ENCODE data around the gene ITM2C.

The ITM2C gene

DNA sequence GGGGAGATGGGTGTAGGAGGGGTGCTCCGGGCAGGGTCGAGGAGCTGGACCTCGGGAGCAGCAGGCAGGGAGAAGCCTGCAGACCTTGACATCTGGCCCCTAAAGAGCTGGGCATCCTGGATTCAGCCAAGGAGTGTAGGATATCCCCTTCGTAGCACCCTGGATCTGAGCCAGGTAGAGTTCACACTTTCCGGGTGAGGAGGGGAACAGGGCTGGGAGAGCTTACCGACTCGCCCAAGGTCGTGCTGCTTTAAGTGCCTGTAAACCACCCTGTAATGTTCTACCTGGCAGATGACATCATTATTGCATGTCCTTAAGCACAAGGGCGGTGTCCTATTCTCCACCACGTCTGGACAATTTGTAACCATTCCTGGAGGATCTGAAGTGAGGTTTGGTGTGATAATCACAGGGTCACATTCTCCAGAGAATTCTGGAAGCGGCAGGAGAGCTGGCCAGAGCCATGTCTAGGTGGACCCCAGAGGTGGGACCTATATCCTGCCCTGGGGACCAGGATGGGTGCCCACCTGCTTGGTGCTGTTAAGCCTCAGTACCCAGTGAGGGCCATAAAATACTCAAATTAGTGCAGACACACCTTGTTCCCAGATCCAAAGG lies 14.6 kb downstream of the ITM2C start:
- H3K27ac ChIP-seq, result no peak overlapping the region
- TF ChIP-seq, protein P1, sequence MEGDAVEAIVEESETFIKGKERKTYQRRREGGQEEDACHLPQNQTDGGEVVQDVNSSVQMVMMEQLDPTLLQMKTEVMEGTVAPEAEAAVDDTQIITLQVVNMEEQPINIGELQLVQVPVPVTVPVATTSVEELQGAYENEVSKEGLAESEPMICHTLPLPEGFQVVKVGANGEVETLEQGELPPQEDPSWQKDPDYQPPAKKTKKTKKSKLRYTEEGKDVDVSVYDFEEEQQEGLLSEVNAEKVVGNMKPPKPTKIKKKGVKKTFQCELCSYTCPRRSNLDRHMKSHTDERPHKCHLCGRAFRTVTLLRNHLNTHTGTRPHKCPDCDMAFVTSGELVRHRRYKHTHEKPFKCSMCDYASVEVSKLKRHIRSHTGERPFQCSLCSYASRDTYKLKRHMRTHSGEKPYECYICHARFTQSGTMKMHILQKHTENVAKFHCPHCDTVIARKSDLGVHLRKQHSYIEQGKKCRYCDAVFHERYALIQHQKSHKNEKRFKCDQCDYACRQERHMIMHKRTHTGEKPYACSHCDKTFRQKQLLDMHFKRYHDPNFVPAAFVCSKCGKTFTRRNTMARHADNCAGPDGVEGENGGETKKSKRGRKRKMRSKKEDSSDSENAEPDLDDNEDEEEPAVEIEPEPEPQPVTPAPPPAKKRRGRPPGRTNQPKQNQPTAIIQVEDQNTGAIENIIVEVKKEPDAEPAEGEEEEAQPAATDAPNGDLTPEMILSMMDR (IDR thresholded peaks at IDR 0.05), result no peak
- H3K9me3 ChIP-seq, result no peaks in the 10 kb centered on the region
- DNase-seq, result peak in 1 of 2 donors; percentile 28
- intact Hi-C loops (cut with DNase I; ENCODE audit: low total_unique reads), result no loop called here
- peaks cover 4 to 40% (median 38%) of the 10 kb centered on the region in 3 donors for H3K36me3 ChIP-seq
- H3K27me3 ChIP-seq, result no peaks in the 10 kb centered on the region
- H3K4me3 ChIP-seq, result no peak overlapping the region
- no peaks in the 10 kb centered on the region for H3K4me1 ChIP-seq

DNA sequence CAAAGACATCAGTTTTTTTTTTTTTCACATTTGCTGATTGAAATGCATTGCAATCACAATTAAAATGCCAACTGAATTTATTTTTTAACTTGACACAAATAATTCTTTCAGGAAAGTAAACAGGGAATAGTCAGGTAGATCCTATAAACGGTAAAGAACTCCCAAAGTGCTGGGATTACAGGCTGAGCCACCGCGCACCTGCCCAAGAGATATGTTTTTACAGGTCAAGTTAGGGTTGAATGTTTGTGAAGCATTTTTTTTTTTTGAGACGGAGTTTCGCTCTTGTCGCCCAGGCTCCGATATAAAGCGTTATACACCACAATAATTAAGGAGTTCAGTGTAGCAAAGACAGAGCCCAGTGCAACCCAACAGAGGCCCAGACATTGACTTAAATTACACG lies 15.1 kb downstream of the ITM2C start:
- no peak for DNase-seq
- peaks cover 4 to 40% (median 38%) of the 10 kb centered on the region in 3 donors for H3K36me3 ChIP-seq
- intact Hi-C loops (cut with DNase I; ENCODE audit: low total_unique reads), result no loop called here

DNA sequence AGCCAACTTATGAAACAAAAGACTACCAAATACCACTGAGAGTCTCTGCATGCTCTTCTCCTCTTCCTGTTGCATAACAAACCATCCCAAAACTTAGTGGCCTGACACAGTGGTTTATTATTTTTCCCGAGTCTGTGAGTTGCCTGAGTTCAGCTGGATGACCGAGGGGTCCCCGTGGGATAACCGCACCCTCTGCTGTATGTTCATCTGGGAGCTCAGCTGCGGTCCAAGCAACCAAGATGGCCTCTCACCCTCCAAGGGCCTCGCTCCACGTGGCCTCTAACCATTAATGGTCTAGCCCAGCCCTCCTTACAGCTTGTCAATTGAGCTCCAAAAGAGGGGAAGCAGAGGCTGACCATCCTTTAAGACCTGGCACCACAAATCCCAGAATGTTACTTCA lies 17.1 kb downstream of the ITM2C start:
- H3K9me3 ChIP-seq, result no peaks in the 10 kb centered on the region
- peak in 1 of 2 donors; percentile 3 for DNase-seq
- intact Hi-C loops (cut with DNase I; ENCODE audit: low total_unique reads), result no loop called here
- H3K27me3 ChIP-seq, result peaks cover 0 to 4% of the 10 kb centered on the region in 2 donors
- H3K4me3 ChIP-seq, result no peak overlapping the region
- H3K36me3 ChIP-seq, result peaks cover 4 to 25% (median 21%) of the 10 kb centered on the region in 3 donors
- no peaks in the 10 kb centered on the region for H3K4me1 ChIP-seq
- no peak overlapping the region for H3K27ac ChIP-seq
- TF ChIP-seq, protein P1 (IDR thresholded peaks at IDR 0.05), result no peak

More for the DNA sequence above, 15.1 kb downstream of the ITM2C start:
- Histone ChIP-seq H3K4me1 (no peaks in the 10 kb centered on the region), H3K27me3 (no peaks in the 10 kb centered on the region), H3K4me3 (no peak overlapping the region), H3K9me3 (no peaks in the 10 kb centered on the region), H3K27ac (no peak overlapping the region)
- TF ChIP-seq, protein P1 (IDR thresholded peaks at IDR 0.05), result no peak

GRCh38 chr2:230885463-230886130 lies 20.9 kb downstream of the ITM2C start:
- Histone ChIP-seq H3K27me3 (peaks cover 0 to 13% of the 10 kb centered on the region in 2 donors), H3K4me3 (no peak overlapping the region), H3K9me3 (no peaks in the 10 kb centered on the region), H3K36me3 (no peaks in the 10 kb centered on the region), H3K27ac (no peak overlapping the region), H3K4me1 (no peaks in the 10 kb centered on the region)
- intact Hi-C loops (cut with DNase I; ENCODE audit: low total_unique reads), result no loop called here
- no peak for DNase-seq
- TF ChIP-seq, protein P1 (IDR thresholded peaks at IDR 0.05), result no peak

DNA sequence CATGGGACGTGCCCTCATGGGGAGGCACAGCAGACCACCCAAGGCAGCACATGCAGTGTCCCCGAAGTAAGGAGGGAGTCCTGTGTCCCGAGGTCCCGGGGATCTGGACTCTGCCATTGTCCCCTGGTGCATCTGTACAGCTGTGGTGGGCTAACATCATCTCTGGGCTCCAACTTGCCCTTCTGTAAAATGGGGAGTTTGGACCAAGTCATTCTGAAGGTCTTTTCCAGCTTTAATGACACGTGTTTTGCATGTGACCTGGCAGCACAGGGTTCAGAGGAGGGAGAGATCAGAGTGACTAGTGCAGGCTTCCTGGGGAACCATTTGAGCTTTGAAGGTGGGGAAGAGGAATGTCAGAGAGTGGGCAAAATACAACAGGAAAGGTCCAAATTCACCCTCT lies 21.5 kb downstream of the ITM2C start:
- Histone ChIP-seq H3K4me3 (no peak overlapping the region), H3K27me3 (peaks cover 0 to 13% of the 10 kb centered on the region in 2 donors), H3K9me3 (no peaks in the 10 kb centered on the region), H3K4me1 (no peaks in the 10 kb centered on the region), H3K36me3 (no peaks in the 10 kb centered on the region), H3K27ac (no peak overlapping the region)
- TF ChIP-seq, protein P1 (IDR thresholded peaks at IDR 0.05), result no peak
- no peak for DNase-seq
- intact Hi-C loops (cut with DNase I; ENCODE audit: low total_unique reads), result no loop called here

Data from tibial artery (tissue), 4 donors.